Vagina (tissue), 2 donors: ENCODE data around the gene NHERF2.

Experiments
- CTCF ChIP-seq, 3 experiments: fragments of 450-650 bp in 2 of 3; fragments of 200-600 bp in 1 of 3; sonication (generic) in 1 of 3; IDR thresholded peaks; one replicate each; pipeline ENCODE4 v1.5.1; 2017 to 2019; ENCODE audit warnings: antibody characterized with exemption in 3 of 3, mild to moderate bottlenecking in 2 of 3, moderate library complexity in 2 of 3
- POLR2A ChIP-seq, 2 donors: fragments of 450-650 bp; IDR thresholded peaks; one replicate each; pipeline ENCODE4 v1.6.1; 2017; ENCODE audit warnings: antibody characterized with exemption in 2 of 2, mild to moderate bottlenecking in 2 of 2, moderate library complexity in 2 of 2
- POLR2AphosphoS5 ChIP-seq, 2 donors: sonication (generic); formaldehyde crosslinking; IDR thresholded peaks; one replicate each; pipeline ENCODE4 v1.9.0; 2017; ENCODE audit warnings: antibody characterized with exemption in 2 of 2, mild to moderate bottlenecking in 2 of 2, low read depth in 1 of 2; ENCODE audit not compliant: insufficient read depth in 1 of 2

GRCh38 chr16:2054543-2055245, 28.0 kb downstream of the NHERF2 start:
- TF ChIP-seq POLR2AphosphoS5 (IDR thresholded peaks at IDR 0.05; ENCODE audit: insufficient read depth in 1 of 2, low read depth in 1 of 2): no peak
- no peak for TF ChIP-seq POLR2A (IDR thresholded peaks at IDR 0.05)
- TF ChIP-seq CTCF (IDR thresholded peaks at IDR 0.05): no peak
